Activated naive CD4-positive, alpha-beta T cell treated with anti-CD3 and anti-CD28 coated beads for 36 hours (primary cell): ENCODE results near the gene CCR5AS.

Source experiments
- CTCF ChIA-PET: fragments of 350-600 bp; sonication (Branson Sonifier 250); formaldehyde crosslinking; loops from one replicate; lab custom pipeline; 2021; ENCODE audit warnings: antibody characterized with exemption; lab: Charles Lee
- DNase-seq: peaks from one replicate; pipeline ENCODE4 v3.0.0-alpha.2; 2020
- H3K27ac Mint-ChIP-seq: one replicate; pipeline ENCODE4 v1.8.0; 2021; ENCODE audit warnings: mild to moderate bottlenecking, mixed read lengths
- H3K27me3 Mint-ChIP-seq: one replicate; pipeline ENCODE4 v1.8.0; 2021; ENCODE audit warnings: low read depth, mixed read lengths
- H3K36me3 Mint-ChIP-seq: one replicate; pipeline ENCODE4 v1.8.0; 2021; ENCODE audit warnings: low read depth, mixed read lengths
- H3K4me1 Mint-ChIP-seq: one replicate; pipeline ENCODE4 v1.8.0; 2021; ENCODE audit warnings: low read depth, mixed read lengths
- H3K4me3 Mint-ChIP-seq: one replicate; pipeline ENCODE4 v1.8.0; 2021; ENCODE audit warnings: mild to moderate bottlenecking, moderate library complexity, mixed read lengths
- H3K9me3 Mint-ChIP-seq: one replicate; pipeline ENCODE4 v1.8.0; 2021; ENCODE audit warnings: mixed read lengths
- intact Hi-C: fragments of 100-400 bp; cut with micrococcal nuclease; formaldehyde crosslinking; loops from one replicate; pipeline ENCODE4 v1.15.1; 2023

Gene CCR5AS

GRCh38 chr3:46406788-46407611, at the start of gene CCR5AS, which contains the start of gene CCRL2:
TSS of gene CCR5AS (minus strand) at chr3:46407066.
TSS of gene CCRL2 (plus strand) at chr3:46407259. CDS start at chr3:46408080, 821 bp downstream.
- DNase-seq = peak; percentile 58
- intact Hi-C loops = no loop called here
- Mint-ChIP-seq H3K4me1 (peaks cover 25% of the 10 kb centered on the region), H3K27ac (peak within 1 kb of the TSS; percentile 68), H3K9me3 (no peaks in the 10 kb centered on the region), H3K36me3 (no peaks in the 10 kb centered on the region), H3K4me3 (peak within 1 kb of the TSS; percentile 66), H3K27me3 (peaks cover 2% of the 10 kb centered on the region)
- CTCF ChIA-PET = interaction anchor here (0.6 to 1.5 kb wide), 3 partner anchors 19 to 56 kb away, joined by 3 to 6 read pairs (median 4); no protein-coding TSS in a partner anchor

- H3K27ac Mint-ChIP-seq = no peak overlapping the region
- no peaks in the 10 kb centered on the region for H3K36me3 Mint-ChIP-seq
- CTCF ChIA-PET = no interaction called here
- intact Hi-C loops = no loop called here
- no peaks in the 10 kb centered on the region for H3K9me3 Mint-ChIP-seq
- DNase-seq = no peak
- H3K27me3 Mint-ChIP-seq = peaks cover 2% of the 10 kb centered on the region
- no peak overlapping the region for H3K4me3 Mint-ChIP-seq
- no peaks in the 10 kb centered on the region for H3K4me1 Mint-ChIP-seq
These were observed 49.3 kb upstream of the CCR5AS start for GRCh38 chr3:46456118-46456517.

GRCh38 chr3:46455231-46456115, 48.6 kb upstream of the CCR5AS start:
- no peaks in the 10 kb centered on the region for H3K9me3 Mint-ChIP-seq
- CTCF ChIA-PET = no interaction called here
- intact Hi-C loops = no loop called here
- no peaks in the 10 kb centered on the region for H3K36me3 Mint-ChIP-seq
- no peak overlapping the region for H3K27ac Mint-ChIP-seq
- peaks cover 2% of the 10 kb centered on the region for H3K27me3 Mint-ChIP-seq
- no peak for DNase-seq
- H3K4me1 Mint-ChIP-seq = no peaks in the 10 kb centered on the region
- no peak overlapping the region for H3K4me3 Mint-ChIP-seq

- H3K27ac Mint-ChIP-seq = no peak overlapping the region
- H3K27me3 Mint-ChIP-seq = peaks cover 2% of the 10 kb centered on the region
- CTCF ChIA-PET = no interaction called here
- H3K4me3 Mint-ChIP-seq = no peak overlapping the region
- DNase-seq = no peak
- no peaks in the 10 kb centered on the region for H3K4me1 Mint-ChIP-seq
- H3K36me3 Mint-ChIP-seq = no peaks in the 10 kb centered on the region
- H3K9me3 Mint-ChIP-seq = no peaks in the 10 kb centered on the region
- intact Hi-C loops = no loop called here
These were observed 47.7 kb upstream of the CCR5AS start for GRCh38 chr3:46454606-46455005.

- no peak overlapping the region for H3K27ac Mint-ChIP-seq
- CTCF ChIA-PET = no interaction called here
- H3K36me3 Mint-ChIP-seq = no peaks in the 10 kb centered on the region
- H3K4me1 Mint-ChIP-seq = no peaks in the 10 kb centered on the region
- no peaks in the 10 kb centered on the region for H3K9me3 Mint-ChIP-seq
- no peak for DNase-seq
- no peak overlapping the region for H3K4me3 Mint-ChIP-seq
- H3K27me3 Mint-ChIP-seq = peaks cover 2% of the 10 kb centered on the region
- intact Hi-C loops = no loop called here
These were observed 47.3 kb upstream of the CCR5AS start for GRCh38 chr3:46454209-46454595.

GRCh38 chr3:46453526-46454208, 46.8 kb upstream of the CCR5AS start:
- CTCF ChIA-PET = no interaction called here
- Mint-ChIP-seq H3K4me1 (no peaks in the 10 kb centered on the region), H3K27me3 (peaks cover 2% of the 10 kb centered on the region), H3K4me3 (no peak overlapping the region), H3K36me3 (no peaks in the 10 kb centered on the region), H3K27ac (no peak overlapping the region), H3K9me3 (no peaks in the 10 kb centered on the region)
- intact Hi-C loops = no loop called here
- no peak for DNase-seq

- CTCF ChIA-PET = interaction anchor here (0.7 to 2.1 kb wide), 5 partner anchors 14 to 230 kb away, joined by 3 to 7 read pairs (median 4); no protein-coding TSS in a partner anchor
- peaks cover 2% of the 10 kb centered on the region for H3K27me3 Mint-ChIP-seq
- H3K9me3 Mint-ChIP-seq = no peaks in the 10 kb centered on the region
- no peak overlapping the region for H3K4me3 Mint-ChIP-seq
- intact Hi-C loops = no loop called here
- no peak overlapping the region for H3K27ac Mint-ChIP-seq
- no peak for DNase-seq
- no peaks in the 10 kb centered on the region for H3K36me3 Mint-ChIP-seq
- no peaks in the 10 kb centered on the region for H3K4me1 Mint-ChIP-seq
These were observed 43.1 kb upstream of the CCR5AS start for GRCh38 chr3:46449755-46450552.

- CTCF ChIA-PET = interaction anchor here (2.1 kb wide), 1 partner anchor 181 kb away, joined by 7 read pairs; no protein-coding TSS in a partner anchor
- Mint-ChIP-seq H3K36me3 (no peaks in the 10 kb centered on the region), H3K4me3 (no peak overlapping the region), H3K4me1 (no peaks in the 10 kb centered on the region), H3K9me3 (no peaks in the 10 kb centered on the region), H3K27me3 (peaks cover 2% of the 10 kb centered on the region), H3K27ac (no peak overlapping the region)
- DNase-seq = no peak
- intact Hi-C loops = no loop called here
These were observed 41.9 kb upstream of the CCR5AS start for GRCh38 chr3:46448721-46449120.

GRCh38 chr3:46447228-46447985, 40.5 kb upstream of the CCR5AS start:
- Mint-ChIP-seq H3K9me3 (no peaks in the 10 kb centered on the region), H3K27me3 (peaks cover 2% of the 10 kb centered on the region), H3K36me3 (no peaks in the 10 kb centered on the region), H3K4me1 (no peaks in the 10 kb centered on the region), H3K27ac (no peak overlapping the region), H3K4me3 (no peak overlapping the region)
- no peak for DNase-seq
- intact Hi-C loops = no loop called here
- CTCF ChIA-PET = no interaction called here

- Mint-ChIP-seq H3K36me3 (no peaks in the 10 kb centered on the region), H3K27ac (no peak overlapping the region), H3K4me3 (no peak overlapping the region), H3K4me1 (peaks cover 18% of the 10 kb centered on the region), H3K27me3 (no peaks in the 10 kb centered on the region), H3K9me3 (no peaks in the 10 kb centered on the region)
- intact Hi-C loops = no loop called here
- no peak for DNase-seq
- CTCF ChIA-PET = no interaction called here
These were observed 36.0 kb upstream of the CCR5AS start for GRCh38 chr3:46442576-46443530.
